PFSK-1 (cell line): ENCODE data around the gene SCFD1.

ENCODE experiments used
- FOXP2 ChIP-seq: optimal IDR thresholded peaks from 2 replicates; pipeline ENCODE3; 2011; ENCODE audit warnings: borderline replicate concordance, control low read depth, inconsistent platforms; ENCODE audit not compliant: insufficient read depth; ENCODE audit errors: extremely low read length, extremely low read depth
- POLR2AphosphoS5 ChIP-seq: IDR thresholded peaks from 2 replicates; pipeline ENCODE4 v1.6.1; 2012; ENCODE audit warnings: low read depth, mild to moderate bottlenecking, control low read depth, low read length, moderate library complexity
- REST ChIP-seq, 2 experiments: IDR thresholded peaks; 2 replicates each; pipeline versions ENCODE4 v1.6.1 to v1.8.0; 2011 to 2012; ENCODE audit warnings: low read depth in 2 of 2, low read length in 2 of 2, control low read depth in 1 of 2, inconsistent platforms in 1 of 2, mild to moderate bottlenecking in 1 of 2, moderate library complexity in 1 of 2; ENCODE audit not compliant: insufficient read depth in 1 of 2
- SIN3A ChIP-seq: IDR thresholded peaks from 2 replicates; pipeline ENCODE4 v1.6.1; 2012; ENCODE audit warnings: mild to moderate bottlenecking, low read length, moderate library complexity, borderline replicate concordance; ENCODE audit not compliant: insufficient read depth
- TAF1 ChIP-seq: IDR thresholded peaks from 2 replicates; pipeline ENCODE4 v1.6.1; 2012; ENCODE audit warnings: low read length, control low read depth, borderline replicate concordance; ENCODE audit not compliant: insufficient read depth

- TF ChIP-seq POLR2AphosphoS5 = no peak
- TF ChIP-seq REST (IDR thresholded peaks at IDR 0.05; ENCODE audit: insufficient read depth in 1 of 2, low read depth in 2 of 2, low read length in 2 of 2) = no peak
- no peak for TF ChIP-seq TAF1
- no peak for TF ChIP-seq FOXP2
- no peak for TF ChIP-seq SIN3A
Measured at GRCh38 chr14:30648471-30648870, 26.4 kb downstream of the SCFD1 start.
